ENCODE results near the gene DPP3.
"Not testable (repeated sequence)": the region's sequence is repeated elsewhere in the genome, so short reads cannot be mapped to it uniquely, and the experiment has no call there.

DNA sequence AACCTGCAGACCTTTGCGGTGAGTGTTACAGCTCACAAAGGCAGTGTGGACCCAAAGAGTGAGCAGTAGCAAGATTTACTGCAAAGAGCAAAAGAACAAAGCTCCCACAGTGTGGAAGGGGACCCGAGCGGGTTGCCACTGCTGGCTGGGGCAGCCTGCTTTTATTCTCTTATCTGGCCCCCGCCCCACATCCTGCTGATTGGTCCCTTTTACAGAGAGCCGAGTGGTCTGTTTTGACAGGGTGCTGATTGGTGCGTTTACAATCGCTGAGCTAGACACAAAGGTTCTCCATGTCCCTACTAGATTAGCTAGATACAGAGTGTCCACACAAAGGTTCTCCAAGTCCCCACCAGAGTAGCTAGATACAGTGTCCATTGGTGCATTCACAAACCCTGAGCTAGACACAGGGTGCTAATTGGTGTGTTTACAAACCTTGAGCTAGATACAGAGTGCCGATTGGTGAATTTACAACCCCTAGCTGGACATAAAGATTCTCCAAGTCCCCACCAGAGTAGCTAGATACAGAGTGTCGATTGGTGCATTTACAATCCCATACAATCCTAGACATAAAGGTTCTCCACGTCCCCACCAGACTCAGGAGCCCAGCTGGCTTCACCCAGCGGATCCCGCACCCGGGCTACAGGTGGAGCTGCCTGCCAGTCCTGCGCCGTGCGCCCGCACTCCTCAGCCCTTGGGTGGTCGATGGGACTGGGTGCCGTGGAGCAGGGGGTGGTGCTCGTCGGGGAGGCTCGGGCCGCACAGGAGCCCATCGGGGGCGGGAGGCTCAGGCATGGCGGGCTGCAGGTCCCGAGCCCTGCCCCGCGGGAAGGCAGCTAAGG lies 39.9 kb upstream of the DPP3 start:
- TF ChIP-seq, protein P1, sequence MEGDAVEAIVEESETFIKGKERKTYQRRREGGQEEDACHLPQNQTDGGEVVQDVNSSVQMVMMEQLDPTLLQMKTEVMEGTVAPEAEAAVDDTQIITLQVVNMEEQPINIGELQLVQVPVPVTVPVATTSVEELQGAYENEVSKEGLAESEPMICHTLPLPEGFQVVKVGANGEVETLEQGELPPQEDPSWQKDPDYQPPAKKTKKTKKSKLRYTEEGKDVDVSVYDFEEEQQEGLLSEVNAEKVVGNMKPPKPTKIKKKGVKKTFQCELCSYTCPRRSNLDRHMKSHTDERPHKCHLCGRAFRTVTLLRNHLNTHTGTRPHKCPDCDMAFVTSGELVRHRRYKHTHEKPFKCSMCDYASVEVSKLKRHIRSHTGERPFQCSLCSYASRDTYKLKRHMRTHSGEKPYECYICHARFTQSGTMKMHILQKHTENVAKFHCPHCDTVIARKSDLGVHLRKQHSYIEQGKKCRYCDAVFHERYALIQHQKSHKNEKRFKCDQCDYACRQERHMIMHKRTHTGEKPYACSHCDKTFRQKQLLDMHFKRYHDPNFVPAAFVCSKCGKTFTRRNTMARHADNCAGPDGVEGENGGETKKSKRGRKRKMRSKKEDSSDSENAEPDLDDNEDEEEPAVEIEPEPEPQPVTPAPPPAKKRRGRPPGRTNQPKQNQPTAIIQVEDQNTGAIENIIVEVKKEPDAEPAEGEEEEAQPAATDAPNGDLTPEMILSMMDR (IDR thresholded peaks at IDR 0.05) = not testable (repeated sequence)
- TF ChIP-seq, protein P2, sequence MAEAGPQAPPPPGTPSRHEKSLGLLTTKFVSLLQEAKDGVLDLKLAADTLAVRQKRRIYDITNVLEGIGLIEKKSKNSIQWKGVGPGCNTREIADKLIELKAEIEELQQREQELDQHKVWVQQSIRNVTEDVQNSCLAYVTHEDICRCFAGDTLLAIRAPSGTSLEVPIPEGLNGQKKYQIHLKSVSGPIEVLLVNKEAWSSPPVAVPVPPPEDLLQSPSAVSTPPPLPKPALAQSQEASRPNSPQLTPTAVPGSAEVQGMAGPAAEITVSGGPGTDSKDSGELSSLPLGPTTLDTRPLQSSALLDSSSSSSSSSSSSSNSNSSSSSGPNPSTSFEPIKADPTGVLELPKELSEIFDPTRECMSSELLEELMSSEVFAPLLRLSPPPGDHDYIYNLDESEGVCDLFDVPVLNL (CRISPR knock-in tag; IDR thresholded peaks at IDR 0.05; ENCODE audit: borderline replicate concordance, low read depth) = not testable (repeated sequence)
- TF ChIP-seq JUN (CRISPR knock-in tag; IDR thresholded peaks at IDR 0.05); SMAD4 (CRISPR knock-in tag; IDR thresholded peaks at IDR 0.05); NR1H2 (CRISPR knock-in tag; IDR thresholded peaks at IDR 0.05); ZNF138 (CRISPR knock-in tag; conservative IDR thresholded peaks at IDR 0.05): not testable (repeated sequence)
- TF ChIP-seq, protein P3, sequence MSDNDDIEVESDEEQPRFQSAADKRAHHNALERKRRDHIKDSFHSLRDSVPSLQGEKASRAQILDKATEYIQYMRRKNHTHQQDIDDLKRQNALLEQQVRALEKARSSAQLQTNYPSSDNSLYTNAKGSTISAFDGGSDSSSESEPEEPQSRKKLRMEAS (CRISPR knock-in tag; IDR thresholded peaks at IDR 0.05) = not testable (repeated sequence)
- TF ChIP-seq, protein P4, sequence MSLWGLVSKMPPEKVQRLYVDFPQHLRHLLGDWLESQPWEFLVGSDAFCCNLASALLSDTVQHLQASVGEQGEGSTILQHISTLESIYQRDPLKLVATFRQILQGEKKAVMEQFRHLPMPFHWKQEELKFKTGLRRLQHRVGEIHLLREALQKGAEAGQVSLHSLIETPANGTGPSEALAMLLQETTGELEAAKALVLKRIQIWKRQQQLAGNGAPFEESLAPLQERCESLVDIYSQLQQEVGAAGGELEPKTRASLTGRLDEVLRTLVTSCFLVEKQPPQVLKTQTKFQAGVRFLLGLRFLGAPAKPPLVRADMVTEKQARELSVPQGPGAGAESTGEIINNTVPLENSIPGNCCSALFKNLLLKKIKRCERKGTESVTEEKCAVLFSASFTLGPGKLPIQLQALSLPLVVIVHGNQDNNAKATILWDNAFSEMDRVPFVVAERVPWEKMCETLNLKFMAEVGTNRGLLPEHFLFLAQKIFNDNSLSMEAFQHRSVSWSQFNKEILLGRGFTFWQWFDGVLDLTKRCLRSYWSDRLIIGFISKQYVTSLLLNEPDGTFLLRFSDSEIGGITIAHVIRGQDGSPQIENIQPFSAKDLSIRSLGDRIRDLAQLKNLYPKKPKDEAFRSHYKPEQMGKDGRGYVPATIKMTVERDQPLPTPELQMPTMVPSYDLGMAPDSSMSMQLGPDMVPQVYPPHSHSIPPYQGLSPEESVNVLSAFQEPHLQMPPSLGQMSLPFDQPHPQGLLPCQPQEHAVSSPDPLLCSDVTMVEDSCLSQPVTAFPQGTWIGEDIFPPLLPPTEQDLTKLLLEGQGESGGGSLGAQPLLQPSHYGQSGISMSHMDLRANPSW (CRISPR knock-in tag; conservative IDR thresholded peaks at IDR 0.05; ENCODE audit: low read depth) = not testable (repeated sequence)

All from WTC11 (cell line).